ENCODE data around the gene ADIPOR2.
"Not testable (repeated sequence)": the region's sequence is repeated elsewhere in the genome, so short reads cannot be mapped to it uniquely, and the experiment has no call there.

The ADIPOR2 gene

GRCh38 chr12:1665366-1665765 is 25.5 kb upstream of the ADIPOR2 start:
- DNase-seq: no peak

GRCh38 chr12:1666215-1666614 is 24.7 kb upstream of the ADIPOR2 start:
- DNase-seq: no peak

DNA sequence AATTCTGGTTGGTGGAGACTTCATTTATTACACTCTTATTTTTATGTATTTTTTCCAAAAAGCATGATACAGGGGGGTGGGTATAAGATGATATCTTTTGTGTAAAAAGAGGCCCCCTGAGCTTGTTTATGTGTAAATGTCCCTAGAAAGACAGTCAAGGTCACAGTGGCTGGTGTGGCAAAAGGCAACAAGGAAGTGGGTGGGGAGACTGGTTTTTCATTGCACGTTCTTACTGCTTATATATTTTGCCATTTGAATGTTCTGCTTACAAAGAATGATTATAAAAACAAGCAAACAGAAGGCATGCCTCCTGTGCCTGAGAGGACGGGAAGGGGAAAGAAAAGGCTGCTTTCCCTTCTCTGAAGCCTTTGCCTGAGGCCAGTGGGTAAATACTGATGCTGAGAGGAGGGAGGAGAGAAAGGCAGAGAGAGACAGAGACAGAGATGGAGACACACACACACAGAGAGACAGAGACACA is 24.1 kb upstream of the ADIPOR2 start:
- DNase-seq: no peak

DNA sequence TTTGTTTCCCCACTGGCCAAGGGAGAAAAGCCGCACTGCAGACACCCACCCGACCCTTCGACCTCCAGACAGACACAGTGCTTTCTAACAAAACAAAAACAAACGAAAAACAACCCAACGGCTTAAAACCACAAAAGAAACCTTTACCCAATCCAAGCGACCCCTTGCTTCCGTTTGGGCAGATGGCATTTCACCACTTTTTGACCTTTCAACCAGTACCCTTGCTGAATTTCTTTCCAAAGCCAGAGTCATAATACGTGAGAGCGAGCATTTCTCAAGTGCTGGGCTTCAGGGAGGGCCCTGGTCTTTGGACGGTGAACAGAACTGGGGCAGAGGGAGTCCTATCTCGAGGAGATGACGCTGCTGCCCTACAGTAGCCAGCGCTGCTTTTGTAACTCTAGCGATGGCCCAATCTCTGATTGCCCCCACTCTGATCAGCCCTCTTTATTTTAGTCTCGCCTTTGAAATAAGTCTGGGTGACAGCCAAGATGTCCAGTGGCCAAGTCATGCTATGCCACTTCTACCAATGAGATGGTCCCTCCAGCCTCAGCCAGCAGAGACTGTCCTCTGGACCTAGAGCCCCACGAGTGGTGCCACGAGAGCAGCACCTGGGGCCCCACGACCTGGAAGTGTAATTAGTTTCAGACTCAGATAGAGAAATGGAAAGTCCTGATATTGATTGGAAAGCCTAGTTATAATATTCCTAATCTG is 21.9 kb upstream of the ADIPOR2 start:
- no peak for DNase-seq

- DNase-seq: no peak
Measured at GRCh38 chr12:1670358-1671268, 20.3 kb upstream of the ADIPOR2 start.

DNA sequence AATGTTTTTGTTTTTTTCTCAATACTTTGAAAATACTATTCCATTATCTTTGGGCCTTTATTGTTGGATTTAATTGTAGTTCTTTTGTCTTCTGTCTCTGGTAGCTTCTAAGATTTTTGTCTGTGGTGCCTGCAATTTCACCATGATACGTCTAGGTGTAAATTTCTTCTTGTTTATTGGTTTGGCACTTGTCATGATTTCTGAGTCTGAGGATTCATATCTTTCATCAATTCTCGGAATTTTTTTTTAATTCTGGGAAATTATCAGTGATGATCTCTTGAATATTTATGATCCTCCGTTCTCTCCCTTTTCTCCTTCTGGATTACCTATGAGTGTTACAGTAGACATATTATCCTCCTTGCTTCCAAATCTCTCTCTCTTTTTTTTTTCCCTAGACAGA is 14.8 kb upstream of the ADIPOR2 start:
- no peak for DNase-seq

GRCh38 chr12:1680804-1681492 is 9.9 kb upstream of the ADIPOR2 start:
- DNase-seq: no peak

- no peak for DNase-seq
Measured at GRCh38 chr12:1681493-1681807, 9.4 kb upstream of the ADIPOR2 start.

DNA sequence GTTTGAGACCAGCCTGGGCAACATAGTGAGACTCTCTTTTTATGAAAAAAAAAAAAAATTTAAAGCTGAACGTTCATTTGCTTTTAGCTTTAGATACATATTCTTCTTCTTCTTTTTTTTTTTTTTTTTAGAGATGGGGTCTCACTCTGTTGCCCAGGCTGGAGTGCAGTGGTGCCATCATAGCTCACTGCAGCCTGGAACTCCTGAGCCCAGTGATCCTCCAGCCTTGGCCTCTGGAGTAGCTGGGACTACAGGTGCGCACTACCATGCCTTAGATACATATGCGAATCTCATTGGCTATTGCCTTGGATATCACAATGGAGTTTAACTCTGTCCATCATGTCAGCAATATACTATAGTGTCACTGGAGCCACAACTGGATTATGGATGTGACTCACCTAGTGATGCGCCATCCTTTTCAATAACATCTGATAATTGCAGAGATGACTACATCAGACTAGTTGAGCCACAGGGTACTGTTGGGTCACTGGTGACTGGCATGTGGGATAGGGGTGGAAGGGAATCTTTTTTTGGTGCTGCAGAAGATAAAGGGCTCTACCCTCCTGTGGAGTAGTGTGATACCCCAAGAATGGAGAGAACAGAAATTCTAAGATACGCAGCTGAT is 2.7 kb upstream of the ADIPOR2 start:
- DNase-seq: no peak

- DNase-seq: peak; percentile 30 to 38
Measured at GRCh38 chr12:1691123-1692007, 495 bp downstream of the ADIPOR2 start.

GRCh38 chr12:1692226-1692625 is 1.4 kb downstream of the ADIPOR2 start:
- DNase-seq: no peak

GRCh38 chr12:1692895-1693610 is 2.2 kb downstream of the ADIPOR2 start:
- DNase-seq: no peak

GRCh38 chr12:1695097-1695496 is 4.2 kb downstream of the ADIPOR2 start:
- not testable (repeated sequence) for DNase-seq

DNA sequence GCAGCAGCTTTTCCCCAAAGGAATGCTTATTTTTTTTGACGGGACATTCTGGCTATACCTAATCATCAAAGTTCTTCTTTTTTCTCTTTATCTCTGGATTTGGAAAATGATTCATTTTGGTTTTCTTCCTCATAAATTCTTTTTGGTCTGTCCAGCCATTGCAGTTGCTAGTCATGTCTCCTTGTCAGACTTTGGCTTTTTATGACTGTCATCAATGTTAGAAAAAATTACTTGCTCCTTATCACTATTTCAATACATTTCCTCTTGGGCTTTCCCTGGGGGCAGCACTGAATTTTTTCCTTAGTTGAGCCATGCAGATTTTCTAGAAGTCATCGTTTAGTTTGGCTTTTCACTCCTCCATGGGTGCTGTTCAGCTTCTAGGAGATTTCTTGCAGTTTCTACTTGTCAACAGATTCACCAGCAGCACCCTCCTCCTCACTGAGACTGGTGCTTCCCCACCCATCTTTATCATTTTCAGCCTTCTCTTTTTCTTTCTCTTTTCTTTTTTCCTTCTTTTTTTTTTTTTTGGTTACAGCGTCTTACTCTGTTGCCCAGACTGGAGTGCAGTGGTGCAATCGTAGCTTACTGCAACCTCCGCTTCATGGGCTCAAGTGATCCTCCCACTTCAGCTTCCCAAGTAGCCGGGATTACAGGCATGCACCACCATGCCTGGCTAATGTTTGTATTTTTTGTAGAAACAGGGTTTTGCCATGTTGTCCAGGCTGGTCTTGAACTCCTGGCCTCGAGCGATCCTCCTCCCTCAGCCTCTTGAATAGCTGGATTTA is 5.2 kb downstream of the ADIPOR2 start:
- DNase-seq: no peak

- no peak for DNase-seq
Measured at GRCh38 chr12:1696800-1697199, 5.9 kb downstream of the ADIPOR2 start.

GRCh38 chr12:1697271-1697670 is 6.4 kb downstream of the ADIPOR2 start:
- DNase-seq: no peak

DNA sequence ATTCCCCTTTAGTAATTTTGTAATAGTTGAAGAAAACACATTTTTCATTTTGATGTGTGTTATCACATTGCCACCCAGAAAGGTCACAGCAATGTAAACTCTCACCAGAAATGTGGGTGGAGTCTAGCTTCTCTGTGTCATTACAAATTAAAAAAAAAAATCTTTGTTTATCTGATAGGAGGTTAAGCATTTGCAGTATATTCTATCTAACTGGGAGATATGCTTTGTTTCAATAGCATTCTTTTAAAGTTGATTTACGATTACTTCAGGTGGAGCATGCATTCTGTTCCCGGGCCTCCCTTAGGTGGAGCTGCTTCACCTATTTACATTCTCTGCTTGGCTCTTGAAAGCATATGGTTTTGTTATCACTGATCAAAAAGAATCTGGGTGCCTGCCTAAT is 7.8 kb downstream of the ADIPOR2 start:
- no peak for DNase-seq

DNA sequence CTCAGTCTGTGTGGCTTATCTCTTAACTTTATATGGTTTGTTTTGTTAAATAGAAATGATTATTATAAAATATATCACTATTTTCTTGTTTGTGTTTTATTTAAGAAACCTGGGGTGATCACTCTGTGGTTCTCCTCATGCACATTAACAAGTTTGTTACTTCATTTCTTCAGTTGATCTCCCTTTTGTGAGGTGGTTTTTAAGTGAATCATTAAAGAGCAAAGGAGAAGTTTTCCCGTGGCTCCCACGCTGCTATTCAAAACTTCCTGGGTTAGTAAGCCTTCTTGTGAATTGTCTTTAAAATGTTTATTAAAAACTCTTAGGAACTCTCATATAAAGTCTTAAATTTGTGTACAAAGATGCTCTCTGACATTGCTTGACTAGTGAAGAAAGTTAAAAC is 11.8 kb downstream of the ADIPOR2 start:
- DNase-seq: no peak

GRCh38 chr12:1703771-1704722 is 13.2 kb downstream of the ADIPOR2 start:
- no peak for DNase-seq
